Type B pancreatic cell (in vitro differentiated cells): ENCODE data around the gene ESCO1. TPM values are rescaled to one million over a fixed set of nuclear protein-coding genes. Genes with fewer than 3 reads are reported as not detected.
"Not testable (repeated sequence)": the region's sequence is repeated elsewhere in the genome, so short reads cannot be mapped to it uniquely, and the experiment has no call there.

Source experiments
- DNase-seq: peaks from one replicate; pipeline ENCODE4 v3.0.0; 2021; ENCODE audit warnings: mixed read lengths; ENCODE audit not compliant: unreplicated experiment; ENCODE audit errors: extremely low spot score
- H3K27ac Mint-ChIP-seq: 2 replicates; pipeline ENCODE4 v1.8.0; 2021; ENCODE audit warnings: mild to moderate bottlenecking, mixed read lengths
- H3K27me3 Mint-ChIP-seq: 2 replicates; pipeline ENCODE4 v1.8.0; 2021; ENCODE audit warnings: mixed read lengths
- H3K36me3 Mint-ChIP-seq: 2 replicates; pipeline ENCODE4 v1.8.0; 2021; ENCODE audit warnings: mixed read lengths
- H3K4me1 Mint-ChIP-seq: one replicate; pipeline ENCODE4 v1.8.0; 2021; ENCODE audit warnings: mixed read lengths; ENCODE audit not compliant: unreplicated experiment
- H3K4me3 Mint-ChIP-seq: 2 replicates; pipeline ENCODE4 v1.8.0; 2021; ENCODE audit warnings: mild to moderate bottlenecking, mixed read lengths
- H3K9me3 Mint-ChIP-seq: 2 replicates; pipeline ENCODE4 v1.8.0; 2021; ENCODE audit warnings: mixed read lengths
- CTCF ChIP-seq: fragments of 200-600 bp; sonication (generic); conservative IDR thresholded peaks from 2 replicates; pipeline ENCODE4 v1.5.0; 2021; ENCODE audit warnings: antibody characterized with exemption, mild to moderate bottlenecking
- total RNA-seq: library from RNA; stranded (reverse); gene quantifications from 2 replicates; pipeline ENCODE4 v1.2.1, GENCODE V29; 2021; ENCODE audit warnings: low replicate concordance

ESCO1 gene
- total RNA-seq, 1 donor from 2014 or later = 15.3 TPM

GRCh38 chr18:21629089-21629832, 28.8 kb upstream of the ESCO1 start:
- no peaks in the 10 kb centered on the region for H3K4me1 Mint-ChIP-seq
- no peaks in the 10 kb centered on the region for H3K27me3 Mint-ChIP-seq
- no peak overlapping the region for H3K27ac Mint-ChIP-seq
- H3K4me3 Mint-ChIP-seq = no peak overlapping the region
- no peak for TF ChIP-seq CTCF
- no peak for DNase-seq
- peaks cover 29% of the 10 kb centered on the region for H3K36me3 Mint-ChIP-seq
- no peaks in the 10 kb centered on the region for H3K9me3 Mint-ChIP-seq

DNA sequence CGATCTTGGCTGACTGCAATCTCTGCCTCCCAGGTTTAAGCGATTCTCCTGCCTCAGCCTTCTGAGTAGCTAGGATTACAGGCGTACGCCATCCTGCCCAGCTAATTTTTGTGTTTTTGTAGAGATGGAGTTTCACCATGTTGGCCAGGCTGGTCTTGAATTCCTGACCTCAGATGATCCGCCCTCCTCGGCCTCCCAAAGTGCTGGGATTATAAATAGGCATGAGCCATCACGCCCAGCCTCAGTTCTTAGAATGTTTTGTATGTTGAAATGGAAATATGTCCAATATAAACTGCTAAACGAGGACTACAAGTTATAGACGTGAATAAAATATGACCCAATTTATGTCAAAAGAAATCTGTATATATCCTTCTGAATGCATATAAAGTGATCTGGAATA, 21.1 kb upstream of the ESCO1 start:
- H3K27me3 Mint-ChIP-seq, H3K4me1 Mint-ChIP-seq, H3K27ac Mint-ChIP-seq, H3K9me3 Mint-ChIP-seq, H3K4me3 Mint-ChIP-seq, DNase-seq: not testable (repeated sequence)
- H3K36me3 Mint-ChIP-seq = peaks cover 40% of the 10 kb centered on the region

DNA sequence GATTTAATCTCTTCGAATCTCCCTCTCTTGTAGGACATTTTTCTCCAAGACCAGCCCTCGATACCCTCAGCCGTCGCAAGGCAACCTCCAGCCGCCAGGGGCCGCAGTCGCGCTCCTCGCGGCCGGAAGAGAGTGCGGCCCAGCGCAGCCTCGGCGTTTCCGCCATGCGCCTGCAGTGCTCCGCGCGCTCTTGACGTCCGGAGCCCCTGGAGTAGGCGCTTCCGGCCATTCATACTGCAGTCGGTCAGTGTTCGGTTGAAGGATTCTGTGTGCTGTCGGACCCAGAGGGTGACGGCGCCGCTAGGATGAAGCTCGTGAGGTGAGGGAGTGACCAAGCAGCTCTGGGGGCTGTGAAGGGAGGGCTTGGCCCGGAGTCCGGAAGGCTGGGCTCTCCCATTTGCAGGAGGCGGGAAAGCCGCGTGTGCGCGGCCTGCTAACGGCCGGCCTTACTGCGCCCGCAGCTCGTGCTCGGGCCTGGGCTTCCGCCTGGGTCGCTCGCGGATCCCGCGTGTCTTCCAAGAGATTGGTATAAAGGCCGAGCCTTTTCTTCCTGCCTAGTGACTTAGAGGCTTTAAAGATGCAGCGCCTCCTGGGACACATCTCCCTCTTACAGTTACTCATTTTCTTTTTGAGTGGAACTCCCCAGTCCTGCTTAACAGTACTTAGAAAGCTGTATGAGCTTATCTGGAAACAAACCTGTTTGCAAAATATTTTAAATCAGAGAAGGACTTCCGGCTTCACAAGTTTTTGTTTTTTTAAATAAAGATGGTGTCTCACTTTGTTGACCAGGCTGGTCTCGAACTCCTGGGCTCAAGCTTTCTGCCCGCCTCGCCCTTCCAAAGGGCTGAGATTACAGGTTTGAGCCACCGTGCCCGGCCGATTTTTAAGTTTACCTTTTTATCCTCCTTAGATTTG, 11.9 kb upstream of the ESCO1 start, which contains the start of gene SNRPD1:
TSS of gene SNRPD1 (plus strand) at position 190 of the 915 bp plus-strand sequence. CDS start at position 306, 116 bp downstream.
- DNase-seq = peak; percentile 92
- Mint-ChIP-seq H3K4me1 (peaks cover 18% of the 10 kb centered on the region), H3K4me3 (peak within 1 kb of the TSS; percentile 99), H3K36me3 (peaks cover 30% of the 10 kb centered on the region), H3K27me3 (no peaks in the 10 kb centered on the region), H3K9me3 (peaks cover 10% of the 10 kb centered on the region), H3K27ac (peak within 1 kb of the TSS; percentile 98)
- peak; percentile 95 for TF ChIP-seq CTCF

- H3K4me3 Mint-ChIP-seq = peak overlapping the region; percentile 99
Observed at GRCh38 chr18:21611401-21612124, 11.1 kb upstream of the ESCO1 start.

GRCh38 chr18:21605213-21605612, 4.7 kb upstream of the ESCO1 start:
- H3K36me3 Mint-ChIP-seq = no peaks in the 10 kb centered on the region
- H3K27me3 Mint-ChIP-seq = no peaks in the 10 kb centered on the region
- H3K9me3 Mint-ChIP-seq = no peaks in the 10 kb centered on the region
- DNase-seq = no peak
- peaks cover 6% of the 10 kb centered on the region for H3K4me1 Mint-ChIP-seq
- peak overlapping the region; percentile 69 for H3K27ac Mint-ChIP-seq
- no peak overlapping the region for H3K4me3 Mint-ChIP-seq
- no peak for TF ChIP-seq CTCF

More at GRCh38 chr18:21611401-21612124, 11.1 kb upstream of the ESCO1 start:
- DNase-seq, H3K27me3 Mint-ChIP-seq: not testable (repeated sequence)
- Mint-ChIP-seq H3K9me3 (peaks cover 10% of the 10 kb centered on the region), H3K36me3 (peaks cover 24% of the 10 kb centered on the region), H3K27ac (peak overlapping the region; percentile 98), H3K4me1 (peaks cover 18% of the 10 kb centered on the region)

- no peak for TF ChIP-seq CTCF
- H3K4me1 Mint-ChIP-seq = peaks cover 8% of the 10 kb centered on the region
- no peak overlapping the region for H3K4me3 Mint-ChIP-seq
- peak overlapping the region; percentile 69 for H3K27ac Mint-ChIP-seq
- DNase-seq = no peak
- no peaks in the 10 kb centered on the region for H3K9me3 Mint-ChIP-seq
- H3K27me3 Mint-ChIP-seq = no peaks in the 10 kb centered on the region
- H3K36me3 Mint-ChIP-seq = no peaks in the 10 kb centered on the region
Observed at GRCh38 chr18:21604671-21605070, 4.2 kb upstream of the ESCO1 start.
